Hepatic stellate cell (primary cell): ENCODE measurements around the gene DDX54.

Experiments used
- DNase-seq: peaks from one replicate; pipeline ENCODE4 v3.0.0; 2011; ENCODE audit warnings: low spot score

DDX54 gene

GRCh38 chr12:113162102-113163029, 22.9 kb downstream of the DDX54 start:
- DNase-seq = peak; percentile 51

GRCh38 chr12:113161415-113162016, 23.8 kb downstream of the DDX54 start:
- DNase-seq = no peak

GRCh38 chr12:113159937-113160336, 25.3 kb downstream of the DDX54 start:
- no peak for DNase-seq

GRCh38 chr12:113158439-113159203, 26.7 kb downstream of the DDX54 start:
- DNase-seq = no peak

- no peak for DNase-seq
These were observed 27.9 kb downstream of the DDX54 start for GRCh38 chr12:113157218-113157859.

GRCh38 chr12:113155646-113156045, 29.6 kb downstream of the DDX54 start:
- DNase-seq = no peak

GRCh38 chr12:113155060-113155459, 30.2 kb downstream of the DDX54 start:
- DNase-seq = no peak

GRCh38 chr12:113154351-113154973, 30.8 kb downstream of the DDX54 start:
- DNase-seq = peak; percentile 42

GRCh38 chr12:113152835-113153814, 32.2 kb downstream of the DDX54 start:
- peak; percentile 91 for DNase-seq

GRCh38 chr12:113152196-113152834, 33.0 kb downstream of the DDX54 start:
- DNase-seq = no peak

GRCh38 chr12:113151655-113152054, 33.6 kb downstream of the DDX54 start:
- no peak for DNase-seq

GRCh38 chr12:113149361-113150150, 35.7 kb downstream of the DDX54 start, which contains the start of gene CFAP73:
TSS of gene CFAP73 (plus strand) at chr12:113149724. CDS start at chr12:113149858, 134 bp downstream.
- DNase-seq = peak; percentile 94

GRCh38 chr12:113146999-113147398, 38.3 kb downstream of the DDX54 start:
- no peak for DNase-seq

- DNase-seq = no peak
These were observed 39.3 kb downstream of the DDX54 start for GRCh38 chr12:113145720-113146551.

GRCh38 chr12:113144806-113145205, 40.5 kb downstream of the DDX54 start:
- DNase-seq = no peak

GRCh38 chr12:113143959-113144358, 41.3 kb downstream of the DDX54 start:
- DNase-seq = no peak

GRCh38 chr12:113142886-113143332, 42.4 kb downstream of the DDX54 start:
- no peak for DNase-seq
